Neuronal stem cell (in vitro differentiated cells): ENCODE data around the gene RASGRF2.

ENCODE experiments used
- DNase-seq: peaks from one replicate; pipeline ENCODE4 v3.0.0-alpha.2; 2013; ENCODE audit warnings: low spot score
- H2AFZ ChIP-seq: one replicate; pipeline ENCODE4 v1.6.1; 2013; ENCODE audit warnings: mild to moderate bottlenecking, low read length, inconsistent platforms
- H2AK5ac ChIP-seq: 2 replicates; pipeline ENCODE4 v1.6.1; 2013; ENCODE audit warnings: low read depth, mild to moderate bottlenecking, inconsistent platforms, low read length, moderate library complexity, mixed read lengths
- H2BK120ac ChIP-seq: 2 replicates; pipeline ENCODE4 v1.6.1; 2013; ENCODE audit warnings: low read depth, mild to moderate bottlenecking, inconsistent platforms, low read length, moderate library complexity, mixed read lengths
- H2BK12ac ChIP-seq: one replicate; pipeline ENCODE4 v1.6.1; 2013; ENCODE audit warnings: low read length, inconsistent platforms
- H2BK15ac ChIP-seq: 2 replicates; pipeline ENCODE4 v1.6.1; 2013; ENCODE audit warnings: mild to moderate bottlenecking, low read length, inconsistent platforms, mixed read lengths
- H2BK5ac ChIP-seq: one replicate; pipeline ENCODE4 v1.6.1; 2013; ENCODE audit warnings: inconsistent platforms, mild to moderate bottlenecking, low read length, moderate library complexity
- H3K14ac ChIP-seq: one replicate; pipeline ENCODE4 v1.6.1; 2013; ENCODE audit warnings: low read length, inconsistent platforms
- H3K18ac ChIP-seq: 2 replicates; pipeline ENCODE4 v1.6.1; 2013; ENCODE audit warnings: low read length, inconsistent platforms
- H3K23ac ChIP-seq: 2 replicates; pipeline ENCODE4 v1.6.1; 2013; ENCODE audit warnings: low read depth, mild to moderate bottlenecking, mixed read lengths, low read length, inconsistent platforms; ENCODE audit not compliant: poor library complexity
- H3K27ac ChIP-seq: replicated peaks from 3 replicates; pipeline ENCODE4 v1.5.1; 2013; ENCODE audit warnings: low read length, inconsistent platforms
- H3K27me3 ChIP-seq, 3 experiments: 2 replicates each; pipeline ENCODE4 v1.6.1; 2013; ENCODE audit warnings: low read length in 3 of 3, mild to moderate bottlenecking in 2 of 3, inconsistent platforms in 1 of 3, low read depth in 1 of 3, mixed read lengths in 1 of 3, moderate library complexity in 1 of 3; ENCODE audit not compliant: control insufficient read depth in 3 of 3, insufficient read depth in 3 of 3
- H3K36me3 ChIP-seq, 2 donors: replicated peaks in 1 of 2; 2 replicates each; pipeline ENCODE4 v1.6.1; 2013; ENCODE audit warnings: low read length in 2 of 2; ENCODE audit not compliant: control insufficient read depth in 2 of 2, insufficient read depth in 2 of 2
- H3K4ac ChIP-seq: 2 replicates; pipeline ENCODE4 v1.6.1; 2013; ENCODE audit warnings: inconsistent platforms, mild to moderate bottlenecking, low read length, moderate library complexity
- H3K4me1 ChIP-seq, 2 donors: 1 replicate in 1 of 2; 2 replicates in 1 of 2; pipeline ENCODE4 v1.6.1; 2013; ENCODE audit warnings: low read length in 2 of 2, low read depth in 1 of 2; ENCODE audit not compliant: control insufficient read depth in 2 of 2, insufficient read depth in 1 of 2
- H3K4me2 ChIP-seq: one replicate; pipeline ENCODE4 v1.6.1; 2013; ENCODE audit warnings: mild to moderate bottlenecking, low read length, inconsistent platforms; ENCODE audit not compliant: insufficient read depth, poor library complexity, severe bottlenecking
- H3K4me3 ChIP-seq, 2 donors: 2 replicates each; pipeline ENCODE4 v1.5.1; 2013; ENCODE audit warnings: low read length in 2 of 2, mild to moderate bottlenecking in 2 of 2, inconsistent platforms in 1 of 2, moderate library complexity in 1 of 2
- H3K79me1 ChIP-seq: one replicate; pipeline ENCODE4 v1.6.1; 2013; ENCODE audit warnings: low read depth, mild to moderate bottlenecking, inconsistent platforms, low read length, moderate library complexity
- H3K9ac ChIP-seq: one replicate; pipeline ENCODE4 v1.6.1; 2013; ENCODE audit warnings: mild to moderate bottlenecking, low read depth, low read length, inconsistent platforms; ENCODE audit not compliant: poor library complexity
- H3K9me3 ChIP-seq, 2 donors: replicated peaks in 1 of 2; 2 replicates each; pipeline versions ENCODE3 to v1.6.1; 2013; ENCODE audit warnings: low read length in 2 of 2, mild to moderate bottlenecking in 2 of 2, inconsistent platforms in 1 of 2, low read depth in 1 of 2, mixed read lengths in 1 of 2, moderate library complexity in 1 of 2; ENCODE audit not compliant: control insufficient read depth in 2 of 2, insufficient read depth in 1 of 2
- H4K8ac ChIP-seq: one replicate; pipeline ENCODE4 v1.6.1; 2013; ENCODE audit warnings: low read depth, mild to moderate bottlenecking, inconsistent platforms, low read length, moderate library complexity
- H4K91ac ChIP-seq: one replicate; pipeline ENCODE4 v1.6.1; 2013; ENCODE audit warnings: low read length, low read depth, mild to moderate bottlenecking, inconsistent platforms; ENCODE audit not compliant: poor library complexity
- WGBS, 2 donors: extraction: QIAGEN DNeasy Blood & Tissue Kit; methylation state at CpG; one replicate each; pipeline ENCODE4 v1.1.7; 2013; ENCODE audit warnings: missing lambda C conversion rate in 2 of 2, mixed read lengths in 1 of 2; ENCODE audit not compliant: insufficient read length in 2 of 2, insufficient replicate concordance in 1 of 2; ENCODE audit errors: extremely low coverage in 2 of 2; 5-methylcytosine and 5-hydroxymethylcytosine counted together

RASGRF2 gene

GRCh38 chr5:80986382-80986781 lies 26.2 kb downstream of the RASGRF2 start:
- H3K14ac ChIP-seq = no peak overlapping the region
- H3K9me3 ChIP-seq = no peaks in the 10 kb centered on the region
- no peak overlapping the region for H3K9ac ChIP-seq
- no peak overlapping the region for H3K23ac ChIP-seq
- no peak overlapping the region for H3K4me2 ChIP-seq
- no peaks in the 10 kb centered on the region for H3K79me1 ChIP-seq
- no peaks in the 10 kb centered on the region for H3K36me3 ChIP-seq
- H2BK12ac ChIP-seq = no peak overlapping the region
- no peak overlapping the region for H3K4ac ChIP-seq
- no peak overlapping the region for H4K8ac ChIP-seq
- no peak overlapping the region for H2BK15ac ChIP-seq
- no peak overlapping the region for H3K18ac ChIP-seq
- H3K4me3 ChIP-seq = no peak overlapping the region
- no peak overlapping the region for H2AK5ac ChIP-seq
- no CpG with 5 or more reads among the region's 3 CpGs for WGBS, 2 donors
- H3K27me3 ChIP-seq = peaks cover 0 to 5% (median 0%) of the 10 kb centered on the region in 3 experiments
- no peak for DNase-seq
- no peak overlapping the region for H4K91ac ChIP-seq
- H3K27ac ChIP-seq = no peak overlapping the region
- no peak overlapping the region for H2AFZ ChIP-seq
- H2BK120ac ChIP-seq = no peak overlapping the region
- peaks cover 0 to 2% of the 10 kb centered on the region in 2 donors for H3K4me1 ChIP-seq
- no peak overlapping the region for H2BK5ac ChIP-seq

GRCh38 chr5:80987078-80987766 lies 27.1 kb downstream of the RASGRF2 start:
- H3K27ac ChIP-seq = no peak overlapping the region
- H3K36me3 ChIP-seq = no peaks in the 10 kb centered on the region
- no peak overlapping the region for H3K18ac ChIP-seq
- no peak overlapping the region for H2BK5ac ChIP-seq
- no peak overlapping the region for H2BK120ac ChIP-seq
- no peak overlapping the region for H4K8ac ChIP-seq
- H2AK5ac ChIP-seq = no peak overlapping the region
- no peak for DNase-seq
- peaks cover 0 to 2% of the 10 kb centered on the region in 2 donors for H3K4me1 ChIP-seq
- no peak overlapping the region for H3K14ac ChIP-seq
- H2BK15ac ChIP-seq = no peak overlapping the region
- H3K4ac ChIP-seq = no peak overlapping the region
- H3K9me3 ChIP-seq = no peaks in the 10 kb centered on the region
- no peak overlapping the region for H3K23ac ChIP-seq
- H3K9ac ChIP-seq = no peak overlapping the region
- H3K4me3 ChIP-seq = no peak overlapping the region
- no peak overlapping the region for H2AFZ ChIP-seq
- H3K79me1 ChIP-seq = no peaks in the 10 kb centered on the region
- no CpG with 5 or more reads among the region's 7 CpGs for WGBS, 2 donors
- no peak overlapping the region for H4K91ac ChIP-seq
- H3K4me2 ChIP-seq = no peak overlapping the region
- no peak overlapping the region for H2BK12ac ChIP-seq
- H3K27me3 ChIP-seq = peaks cover 0 to 11% (median 0%) of the 10 kb centered on the region in 3 experiments

- no CpG with 5 or more reads among the region's 2 CpGs for WGBS, 2 donors
- Histone ChIP-seq H3K27ac (no peak overlapping the region), H3K4me3 (no peak overlapping the region), H3K18ac (no peak overlapping the region), H2AFZ (no peak overlapping the region), H2BK120ac (no peak overlapping the region), H2AK5ac (no peak overlapping the region), H4K8ac (no peak overlapping the region), H3K36me3 (no peaks in the 10 kb centered on the region), H3K9me3 (no peaks in the 10 kb centered on the region), H3K4ac (no peak overlapping the region), H3K14ac (no peak overlapping the region), H3K27me3 (peaks cover 0 to 7% (median 0%) of the 10 kb centered on the region in 3 experiments), H3K4me2 (no peak overlapping the region), H2BK15ac (no peak overlapping the region), H4K91ac (no peak overlapping the region), H3K23ac (no peak overlapping the region), H2BK5ac (no peak overlapping the region), H2BK12ac (no peak overlapping the region), H3K9ac (no peak overlapping the region), H3K4me1 (peaks cover 0 to 2% of the 10 kb centered on the region in 2 donors), H3K79me1 (no peaks in the 10 kb centered on the region)
- no peak for DNase-seq
Measured at GRCh38 chr5:80988419-80988935, 28.3 kb downstream of the RASGRF2 start.

- Histone ChIP-seq H2AFZ (no peak overlapping the region), H2BK15ac (no peak overlapping the region), H3K4me2 (no peak overlapping the region), H3K27ac (no peak overlapping the region), H3K4me1 (peaks cover 0 to 2% of the 10 kb centered on the region in 2 donors), H3K4me3 (no peak overlapping the region), H2BK5ac (no peak overlapping the region), H2BK120ac (no peak overlapping the region), H3K36me3 (no peaks in the 10 kb centered on the region), H4K8ac (no peak overlapping the region), H3K9me3 (no peaks in the 10 kb centered on the region), H3K14ac (no peak overlapping the region), H3K79me1 (no peaks in the 10 kb centered on the region), H3K18ac (no peak overlapping the region), H3K9ac (no peak overlapping the region), H3K27me3 (peaks cover 0 to 9% (median 0%) of the 10 kb centered on the region in 3 experiments), H2AK5ac (no peak overlapping the region), H2BK12ac (no peak overlapping the region), H3K4ac (no peak overlapping the region), H3K23ac (no peak overlapping the region), H4K91ac (no peak overlapping the region)
- WGBS, 2 donors = no CpG with 5 or more reads among the region's 3 CpGs
- DNase-seq = no peak
Measured at GRCh38 chr5:80989883-80990282, 29.7 kb downstream of the RASGRF2 start.
